Fibroblast of pulmonary artery (primary cell): ENCODE data around the gene RAB21.

Source experiments
- DNase-seq: peaks from one replicate; pipeline ENCODE4 v3.0.0-alpha.2; 2010; ENCODE audit warnings: low read depth
- H3K4me3 ChIP-seq: replicated peaks from 2 replicates; pipeline ENCODE4 v1.5.1; 2011; ENCODE audit warnings: low read depth, mild to moderate bottlenecking, control low read depth, low read length, moderate library complexity
- TF ChIP-seq, protein P1 (sequence below): IDR thresholded peaks from 2 replicates; pipeline ENCODE4 v1.5.1; 2011; ENCODE audit warnings: mild to moderate bottlenecking, control low read depth, low read length, inconsistent platforms; ENCODE audit errors: missing control alignments

Gene RAB21

DNA sequence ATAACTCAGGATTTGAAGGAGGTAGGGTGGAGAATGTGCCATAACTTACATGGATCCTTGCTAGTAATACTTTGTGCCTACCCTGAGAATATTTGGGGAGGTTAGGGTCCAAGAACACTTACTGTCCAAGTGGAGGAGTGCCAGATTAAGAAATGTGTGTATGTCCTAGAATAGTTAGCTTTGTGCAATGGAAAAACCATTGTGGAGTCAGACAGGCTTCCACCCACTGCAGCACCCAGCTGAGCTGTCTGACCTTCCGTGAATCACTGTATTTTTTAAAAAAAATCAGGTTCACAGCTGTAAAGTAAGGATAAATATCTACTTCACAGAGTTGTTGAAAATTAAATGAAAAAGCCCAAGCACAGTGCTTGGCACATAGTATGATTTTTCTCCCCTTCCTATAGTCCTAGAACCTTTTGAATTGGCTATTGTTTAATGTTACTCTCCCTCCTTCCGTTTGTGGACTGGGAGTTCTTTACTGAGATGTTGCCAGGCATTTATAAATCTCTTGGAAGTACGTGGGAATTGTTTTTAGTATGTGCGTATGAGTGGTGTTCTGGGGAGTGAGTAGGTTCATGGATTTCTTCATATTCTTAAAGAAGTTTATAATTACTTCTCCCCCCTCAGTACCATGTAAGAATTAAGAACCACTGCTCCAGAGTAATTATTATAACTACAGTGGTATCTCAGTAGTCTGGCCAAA, 9.2 kb downstream of the RAB21 start:
- DNase-seq, result no peak
- no peak overlapping the region for H3K4me3 ChIP-seq
- TF ChIP-seq, protein P1, sequence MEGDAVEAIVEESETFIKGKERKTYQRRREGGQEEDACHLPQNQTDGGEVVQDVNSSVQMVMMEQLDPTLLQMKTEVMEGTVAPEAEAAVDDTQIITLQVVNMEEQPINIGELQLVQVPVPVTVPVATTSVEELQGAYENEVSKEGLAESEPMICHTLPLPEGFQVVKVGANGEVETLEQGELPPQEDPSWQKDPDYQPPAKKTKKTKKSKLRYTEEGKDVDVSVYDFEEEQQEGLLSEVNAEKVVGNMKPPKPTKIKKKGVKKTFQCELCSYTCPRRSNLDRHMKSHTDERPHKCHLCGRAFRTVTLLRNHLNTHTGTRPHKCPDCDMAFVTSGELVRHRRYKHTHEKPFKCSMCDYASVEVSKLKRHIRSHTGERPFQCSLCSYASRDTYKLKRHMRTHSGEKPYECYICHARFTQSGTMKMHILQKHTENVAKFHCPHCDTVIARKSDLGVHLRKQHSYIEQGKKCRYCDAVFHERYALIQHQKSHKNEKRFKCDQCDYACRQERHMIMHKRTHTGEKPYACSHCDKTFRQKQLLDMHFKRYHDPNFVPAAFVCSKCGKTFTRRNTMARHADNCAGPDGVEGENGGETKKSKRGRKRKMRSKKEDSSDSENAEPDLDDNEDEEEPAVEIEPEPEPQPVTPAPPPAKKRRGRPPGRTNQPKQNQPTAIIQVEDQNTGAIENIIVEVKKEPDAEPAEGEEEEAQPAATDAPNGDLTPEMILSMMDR, result no peak

DNA sequence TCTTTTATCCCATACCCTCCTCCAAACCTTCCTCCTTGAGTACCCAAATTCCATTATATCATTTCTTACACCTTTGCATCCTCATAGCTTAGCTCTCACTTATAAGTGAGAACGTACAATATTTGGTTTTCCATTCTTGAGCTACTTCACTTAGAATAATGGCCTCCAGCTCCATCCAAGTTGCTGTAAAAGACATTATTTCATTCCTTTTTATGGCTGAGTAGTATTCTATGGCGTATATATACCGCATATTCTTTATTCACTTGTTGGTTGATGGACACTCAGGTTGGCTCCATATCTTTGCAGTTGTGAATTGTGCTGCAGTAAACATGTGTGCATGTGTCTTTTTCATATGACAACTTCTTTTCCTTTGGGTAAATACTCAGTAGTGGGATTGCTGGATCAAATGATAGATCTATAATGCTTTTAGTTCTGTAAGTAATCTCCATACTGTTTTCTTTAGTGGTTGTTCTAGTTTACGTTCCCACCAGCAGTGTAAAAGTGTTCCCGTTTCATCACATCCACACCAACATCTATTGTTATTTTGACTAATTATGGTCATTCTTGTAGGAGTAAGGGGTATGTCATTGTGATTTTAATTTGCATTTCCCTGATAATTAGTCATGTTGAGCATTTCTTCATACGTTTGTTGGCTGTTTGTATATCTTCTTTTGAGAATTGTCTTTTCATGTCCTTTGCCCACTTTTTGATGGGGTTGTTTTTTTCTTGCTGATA, 10.1 kb downstream of the RAB21 start:
- TF ChIP-seq, protein P1, result no peak
- DNase-seq, result no peak

DNA sequence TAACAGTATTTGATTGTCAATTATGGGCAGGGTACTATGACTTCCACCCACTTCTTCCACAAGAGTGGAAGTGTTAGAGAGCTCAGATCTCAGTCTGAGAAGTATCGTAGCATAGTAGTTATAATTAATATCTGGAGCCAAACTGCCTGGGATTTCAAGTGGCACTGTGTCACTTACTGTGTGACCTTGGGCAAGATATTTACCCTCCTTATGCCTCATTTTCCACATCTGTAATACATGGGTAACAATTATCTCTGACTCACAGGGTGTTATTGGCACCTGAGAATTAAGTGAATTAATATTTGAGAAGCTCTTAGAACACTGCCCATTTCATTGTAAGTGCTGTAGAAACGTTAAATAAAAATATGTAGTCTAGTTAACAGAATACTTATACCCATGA, 11.5 kb downstream of the RAB21 start:
- TF ChIP-seq, protein P1, result no peak
- H3K4me3 ChIP-seq, result no peak overlapping the region
- no peak for DNase-seq

More for the DNA sequence above, 10.1 kb downstream of the RAB21 start:
- H3K4me3 ChIP-seq, result no peak overlapping the region

DNA sequence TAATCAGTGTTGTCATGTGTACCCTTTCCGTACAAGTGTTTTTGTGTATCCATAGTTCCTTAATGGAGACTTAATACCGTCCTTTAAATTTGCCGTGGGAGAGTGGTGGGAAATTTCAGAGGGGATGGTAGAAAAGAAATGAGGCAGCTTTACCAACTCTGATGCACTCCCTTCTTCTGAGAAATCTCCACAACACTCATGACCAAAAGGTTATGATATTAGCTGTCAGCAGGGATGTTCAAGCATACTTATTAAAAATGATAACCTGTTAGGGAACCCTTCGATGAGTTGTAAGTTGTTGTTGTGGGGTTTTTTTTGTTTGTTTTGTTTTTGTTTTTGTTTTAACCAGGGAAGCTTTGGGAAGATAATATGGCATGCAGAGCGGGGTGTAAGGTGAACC, 12.5 kb downstream of the RAB21 start:
- H3K4me3 ChIP-seq, result no peak overlapping the region
- DNase-seq, result no peak
- TF ChIP-seq, protein P1, result no peak

DNA sequence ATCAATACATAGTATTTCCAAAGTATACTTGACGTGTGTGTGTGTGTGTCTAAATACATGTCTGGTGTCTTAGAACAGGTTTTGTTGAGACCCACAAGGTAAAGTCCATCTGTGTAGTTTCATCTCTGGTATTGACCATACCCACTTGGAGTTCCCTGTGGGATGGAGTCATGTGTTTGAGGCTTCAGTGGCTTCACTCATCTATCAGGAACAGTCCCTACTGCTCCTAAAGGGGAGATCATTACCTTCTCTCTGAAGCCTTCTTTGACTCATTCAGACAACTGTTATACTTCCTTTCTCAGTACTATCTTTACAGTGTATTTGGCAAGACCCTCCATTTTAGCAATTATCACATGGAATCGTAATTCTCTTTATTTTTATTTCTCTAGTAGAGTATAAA, 14.2 kb downstream of the RAB21 start:
- no peak overlapping the region for H3K4me3 ChIP-seq
- TF ChIP-seq, protein P1, result no peak
- DNase-seq, result no peak

DNA sequence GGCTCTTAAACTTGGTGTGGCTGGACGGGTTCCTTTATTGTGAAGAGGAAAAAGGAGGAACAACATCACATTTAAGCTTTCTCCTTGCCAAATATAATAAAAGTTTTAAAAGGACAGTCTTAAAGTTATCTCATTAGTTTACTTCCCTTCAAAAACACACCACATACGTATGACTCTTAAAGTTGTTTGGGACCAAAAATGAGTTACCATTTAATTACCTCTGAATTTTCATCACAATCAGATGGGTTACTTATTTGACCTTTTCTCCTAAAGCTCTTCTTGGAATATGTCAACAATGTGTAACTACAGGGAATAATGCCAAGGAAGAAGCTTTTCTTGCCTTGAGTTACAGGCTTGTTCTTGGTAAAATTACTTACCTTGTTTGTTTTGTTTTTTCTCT, 16.4 kb downstream of the RAB21 start:
- no peak for DNase-seq
- TF ChIP-seq, protein P1, result no peak
- H3K4me3 ChIP-seq, result no peak overlapping the region
